Endometrial microvascular endothelial cells (primary cell): ENCODE data around the gene NLGN1. TPM values are rescaled to one million over a fixed set of nuclear protein-coding genes. Genes with fewer than 3 reads are reported as not detected.

ENCODE experiments used
- in situ Hi-C: cut with HindIII; loops from 2 replicates; pipeline ENCODE4 v1.10.0; 2017; ENCODE audit warnings: low sequenced_read_pairs, low pct_unique_long_range_greater_than_20kb; ENCODE audit errors: inconsistent ontology term
- total RNA-seq: library from RNA; depleted of rRNA; stranded (reverse); fragments of >200 nt; gene quantifications from one replicate; pipeline ENCODE4 v1.2.3, GENCODE V29; 2015; ENCODE audit errors: inconsistent ontology term

Gene NLGN1
- total RNA-seq, 1 donor from 2014 or later, result 10.3 TPM

DNA sequence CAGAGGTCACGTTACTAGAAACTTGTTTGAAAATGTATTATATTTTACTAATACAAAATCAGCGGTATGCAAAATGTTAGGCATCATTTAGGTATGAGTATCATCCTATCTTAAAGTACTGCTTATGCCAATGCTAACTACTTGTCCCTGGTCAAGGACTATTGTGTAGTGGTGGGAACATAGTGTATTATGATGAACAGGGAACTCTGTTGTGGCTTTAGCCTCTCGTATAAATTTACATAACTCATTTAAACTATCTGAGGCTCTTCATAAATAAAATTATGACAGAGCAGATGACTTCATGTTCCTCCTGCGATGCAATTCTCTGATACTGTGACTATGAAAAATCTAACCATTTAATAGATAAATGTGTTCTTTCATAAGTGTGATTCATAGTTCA lies 451.9 kb downstream of the NLGN1 start:
- in situ Hi-C loops, result no loop called here

DNA sequence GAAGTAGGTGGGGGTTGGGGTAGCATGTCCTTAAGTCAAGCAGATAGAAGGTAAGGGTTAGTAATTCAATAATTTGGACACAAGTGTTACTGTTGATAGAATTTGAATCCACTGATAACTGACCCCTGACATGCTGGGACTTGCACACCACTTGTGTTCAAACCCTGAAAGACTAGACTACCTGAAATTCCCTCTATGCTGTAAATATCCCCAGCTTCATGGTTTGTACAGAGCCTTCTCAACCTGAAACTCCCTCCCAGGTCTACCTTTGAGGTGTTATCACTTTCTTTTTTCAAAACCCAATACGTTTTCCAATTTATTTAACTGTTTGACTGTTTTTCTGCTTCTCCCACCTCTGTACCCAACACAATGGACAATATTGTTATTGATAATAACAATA lies 459.6 kb downstream of the NLGN1 start:
- in situ Hi-C loops, result no loop called here

DNA sequence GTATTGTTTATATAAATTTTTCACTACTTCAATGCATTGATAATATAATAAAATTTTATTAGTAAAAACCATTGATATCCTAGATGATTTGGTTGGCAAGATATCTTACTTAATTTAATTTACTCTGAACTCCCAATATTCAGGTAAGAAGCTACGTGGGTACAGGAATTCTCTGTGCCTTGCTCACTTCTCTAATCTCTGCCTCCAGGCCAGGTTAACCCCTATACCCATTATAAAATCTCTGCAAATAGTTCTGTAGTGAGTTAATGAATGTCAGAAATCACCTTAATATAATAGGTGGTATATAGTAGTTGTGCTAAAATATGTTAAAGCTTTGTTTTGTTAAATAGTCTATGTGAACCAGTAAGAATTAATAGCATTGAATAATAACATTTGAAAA lies 465.2 kb downstream of the NLGN1 start:
- in situ Hi-C loops, result no loop called here

DNA sequence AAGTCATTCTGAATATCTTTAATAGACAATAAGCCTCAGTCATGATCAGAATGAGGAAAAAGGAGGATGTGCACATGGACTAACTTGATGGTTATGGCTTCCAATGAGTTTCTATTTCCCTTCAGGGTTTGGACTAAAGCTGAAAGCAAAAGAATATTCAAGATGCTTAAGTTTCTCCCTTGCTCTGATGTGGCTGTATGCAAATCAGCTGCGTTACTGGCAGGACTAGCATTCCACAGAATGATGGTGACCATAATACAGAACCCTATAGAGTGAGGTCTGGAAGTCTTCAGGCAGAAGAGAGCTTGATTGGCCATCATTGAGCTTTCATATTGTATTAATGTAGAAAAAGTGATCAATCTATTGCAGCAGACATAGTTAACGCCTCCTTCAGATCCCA lies 466.0 kb downstream of the NLGN1 start:
- in situ Hi-C loops, result no loop called here

DNA sequence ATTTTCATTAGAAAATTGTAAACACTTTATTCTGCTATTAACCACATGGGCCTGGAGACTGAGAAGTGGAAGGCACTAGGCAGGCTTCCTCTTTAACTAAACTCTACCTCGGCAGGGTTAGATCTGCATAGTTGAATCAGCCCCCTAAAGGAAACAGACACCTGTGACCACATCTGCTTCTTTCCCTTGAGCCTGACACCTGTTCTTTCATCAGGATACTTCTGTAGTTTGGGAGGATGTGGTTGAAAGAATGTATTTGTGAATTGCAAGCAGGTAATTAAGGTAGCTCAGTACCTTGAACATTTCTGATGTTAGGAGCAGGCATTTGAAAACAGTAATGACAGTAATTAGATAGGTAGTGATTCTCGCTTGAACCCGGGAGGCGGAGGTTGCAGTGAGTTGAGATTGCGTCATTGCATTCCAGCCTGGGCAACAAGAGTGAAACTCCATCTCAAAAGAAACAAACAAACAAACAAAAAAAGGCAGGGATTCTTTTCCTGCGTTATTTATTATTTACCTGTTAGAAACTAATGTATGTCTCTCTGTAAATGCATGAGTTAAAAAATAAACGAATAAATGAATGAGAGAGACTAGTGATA lies 468.5 kb downstream of the NLGN1 start:
- in situ Hi-C loops, result no loop called here

DNA sequence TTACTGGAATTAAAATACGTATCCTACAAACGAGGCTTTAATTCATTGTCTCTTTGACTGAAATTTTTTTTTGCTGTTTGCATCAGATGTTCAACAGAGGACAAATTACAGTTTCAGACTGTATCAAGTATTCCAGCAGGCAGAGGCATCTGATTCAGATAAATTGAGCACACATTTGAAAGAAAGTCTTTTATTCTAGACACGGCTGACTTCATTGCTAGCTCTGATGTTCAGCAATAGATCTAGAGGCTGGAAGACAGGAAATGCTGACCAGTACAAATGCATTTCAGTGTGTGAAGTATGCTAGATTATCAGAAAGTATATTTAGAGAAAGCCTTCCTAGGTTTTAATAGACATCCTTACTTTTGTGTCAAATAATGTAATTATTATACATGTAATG lies 472.2 kb downstream of the NLGN1 start:
- in situ Hi-C loops, result no loop called here

DNA sequence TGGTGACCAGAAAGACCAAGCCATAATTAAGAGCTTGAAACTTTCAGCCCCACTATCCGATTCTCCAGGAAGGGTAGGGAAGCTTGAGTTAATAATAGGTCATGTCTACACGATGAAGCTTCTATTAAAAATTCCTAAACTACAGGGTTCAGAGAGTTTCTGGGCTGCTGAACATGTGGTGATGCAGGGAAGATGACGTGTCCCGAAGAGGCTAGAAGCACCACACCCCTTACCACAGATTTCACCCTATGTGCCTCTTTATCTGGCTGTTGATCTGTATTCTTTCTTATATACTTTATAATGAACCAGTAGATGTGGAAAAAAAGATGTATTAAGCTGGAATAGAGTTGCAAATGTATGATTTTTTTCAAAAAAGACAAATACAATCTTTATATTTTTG lies 473.4 kb downstream of the NLGN1 start:
- in situ Hi-C loops, result no loop called here

DNA sequence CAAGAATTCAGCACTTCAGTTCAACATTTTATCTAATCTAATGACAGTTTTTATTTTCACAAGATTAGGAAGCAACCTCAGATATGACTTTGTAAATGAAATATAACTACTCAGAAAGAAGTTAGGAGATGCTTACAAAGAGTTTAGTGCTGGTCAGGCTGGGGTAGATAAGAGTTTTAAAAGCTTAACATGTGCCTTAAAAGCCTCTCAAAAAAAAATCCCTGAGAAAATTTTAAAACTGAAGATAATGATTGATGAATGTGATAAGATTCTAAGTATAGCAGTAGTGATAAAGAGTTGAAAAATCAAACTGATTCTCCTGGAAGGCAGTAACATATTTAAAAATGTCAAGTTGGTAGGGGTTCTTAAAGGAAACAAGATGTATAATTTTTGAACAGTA lies 478.2 kb downstream of the NLGN1 start:
- in situ Hi-C loops, result no loop called here

DNA sequence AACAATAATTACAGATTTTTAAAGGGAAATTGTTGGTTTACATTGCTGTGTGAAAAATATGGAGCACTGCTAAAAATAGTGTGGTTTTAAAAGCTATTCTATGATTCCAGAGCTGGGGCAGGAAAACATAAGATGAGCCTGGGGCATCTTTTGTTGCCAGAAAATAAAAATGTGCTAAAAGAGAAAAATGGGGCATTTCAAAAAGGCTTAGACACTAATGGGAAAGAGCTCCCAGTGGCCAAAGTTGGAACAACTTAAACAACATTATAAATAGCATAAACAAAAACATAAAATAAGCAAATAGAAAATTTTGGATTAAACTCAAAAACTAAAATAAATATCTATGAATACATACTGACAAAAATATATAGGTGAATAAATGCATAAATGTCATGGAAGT lies 478.9 kb downstream of the NLGN1 start:
- in situ Hi-C loops, result no loop called here

DNA sequence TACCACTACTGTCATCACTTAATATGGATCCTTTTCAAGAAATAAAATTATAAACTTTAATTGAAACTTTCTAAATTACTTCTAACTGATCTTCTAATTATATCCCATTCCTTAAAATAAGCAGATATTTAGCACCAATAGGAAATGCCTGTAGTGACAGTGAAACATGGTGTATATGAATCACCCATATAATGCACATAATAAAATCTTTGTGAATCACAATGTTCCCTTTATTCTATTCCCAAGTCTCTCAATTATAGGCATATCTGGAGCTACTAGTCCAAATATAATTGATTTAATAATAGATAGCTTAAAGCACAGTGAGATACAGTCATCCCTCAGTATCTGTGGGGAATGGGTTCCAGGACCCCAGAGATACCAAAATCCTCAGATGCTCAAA lies 490.3 kb downstream of the NLGN1 start:
- in situ Hi-C loops, result no loop called here

DNA sequence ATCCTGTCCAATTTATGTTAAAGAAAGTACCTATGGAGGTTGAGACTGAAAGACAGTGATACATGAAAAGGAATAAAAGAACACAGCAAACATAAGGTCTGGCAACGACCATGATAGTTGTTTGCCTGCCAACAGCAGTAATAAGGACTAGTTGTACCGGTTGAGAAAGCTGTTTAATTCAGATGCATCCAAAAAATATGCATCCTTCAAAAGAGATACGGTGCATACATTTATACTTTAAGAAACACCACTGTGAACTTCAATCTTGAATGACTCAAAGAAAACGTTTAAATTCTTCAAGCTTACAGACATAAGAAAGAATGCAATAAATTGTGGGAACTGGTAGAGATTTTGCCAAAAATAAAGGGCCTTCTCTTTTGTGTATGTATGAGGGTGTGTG lies 492.1 kb downstream of the NLGN1 start:
- in situ Hi-C loops, result no loop called here

DNA sequence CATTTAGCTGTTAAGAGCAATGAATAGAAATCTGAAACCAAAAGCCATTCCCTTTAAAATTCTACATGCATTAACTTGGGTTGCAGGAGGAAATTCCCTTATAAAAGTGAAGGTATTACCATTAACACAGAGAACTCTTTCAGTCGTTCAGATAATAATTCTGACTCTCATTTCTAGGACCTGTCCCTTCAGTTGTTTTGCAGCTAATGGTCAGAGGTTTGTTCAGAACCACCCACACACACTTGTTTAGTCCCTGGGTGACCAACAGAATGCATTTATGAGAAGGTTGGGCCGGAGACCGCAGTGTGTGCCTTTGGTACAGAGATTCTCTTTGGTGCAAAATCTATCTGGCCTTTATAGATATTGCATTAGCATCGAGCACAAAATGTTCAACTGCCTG lies 492.5 kb downstream of the NLGN1 start:
- in situ Hi-C loops, result no loop called here

DNA sequence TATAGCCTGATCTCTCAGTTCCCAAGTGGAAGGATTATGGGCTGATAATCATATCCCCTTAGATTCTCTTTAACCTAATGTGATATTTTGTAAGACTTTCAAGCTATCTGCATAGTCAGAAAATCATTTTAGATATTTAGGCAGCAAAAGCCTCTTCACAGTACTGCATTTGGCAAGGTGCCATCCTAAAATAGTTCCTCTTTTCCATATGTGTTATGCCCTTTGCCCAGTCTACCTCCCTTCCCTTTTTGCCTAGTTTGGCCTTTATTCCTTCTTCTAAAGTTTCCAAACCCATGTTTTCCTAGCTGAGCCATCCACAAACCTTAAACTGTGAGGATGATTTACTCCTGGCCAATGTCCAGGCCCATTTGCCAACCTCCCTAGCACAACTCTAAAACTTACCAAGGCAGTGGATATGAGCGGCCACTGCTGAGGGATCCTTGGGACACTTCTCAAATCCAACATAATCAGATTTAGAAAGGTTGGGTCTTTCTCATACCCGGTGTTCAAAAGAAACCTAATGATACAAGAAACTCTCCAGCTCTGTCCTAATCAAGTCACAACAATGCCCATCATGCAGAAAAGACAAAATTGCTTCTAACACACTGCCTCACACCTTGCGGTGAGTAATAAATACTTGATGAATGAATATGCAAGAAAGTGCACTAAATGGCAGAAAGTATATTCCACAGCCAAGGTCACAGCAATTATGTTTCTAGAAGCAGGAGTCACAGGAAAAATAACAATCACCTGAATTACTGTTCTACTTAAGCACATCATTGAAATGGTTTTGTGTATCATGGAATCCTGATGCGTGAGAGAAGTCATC lies 493.9 kb downstream of the NLGN1 start:
- in situ Hi-C loops, result no loop called here

DNA sequence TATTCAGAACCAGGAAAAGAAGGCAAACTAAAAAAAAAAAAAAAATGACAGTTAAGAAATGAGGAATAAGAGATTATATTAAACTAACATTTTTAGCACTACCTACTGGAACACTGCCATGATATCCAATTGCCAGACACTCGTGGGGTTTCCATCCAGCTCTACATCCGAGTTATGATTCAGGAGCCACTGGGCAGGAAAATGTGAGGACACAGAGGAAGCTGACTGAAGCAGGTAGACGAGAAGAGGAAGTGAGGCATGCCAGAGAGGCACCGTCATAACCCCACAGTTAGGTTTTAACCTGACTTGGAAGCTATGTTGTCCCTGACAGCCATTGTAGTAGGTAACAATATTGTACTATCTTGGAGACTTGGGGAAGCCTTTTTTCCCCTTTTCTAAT lies 495.0 kb downstream of the NLGN1 start:
- in situ Hi-C loops, result no loop called here

DNA sequence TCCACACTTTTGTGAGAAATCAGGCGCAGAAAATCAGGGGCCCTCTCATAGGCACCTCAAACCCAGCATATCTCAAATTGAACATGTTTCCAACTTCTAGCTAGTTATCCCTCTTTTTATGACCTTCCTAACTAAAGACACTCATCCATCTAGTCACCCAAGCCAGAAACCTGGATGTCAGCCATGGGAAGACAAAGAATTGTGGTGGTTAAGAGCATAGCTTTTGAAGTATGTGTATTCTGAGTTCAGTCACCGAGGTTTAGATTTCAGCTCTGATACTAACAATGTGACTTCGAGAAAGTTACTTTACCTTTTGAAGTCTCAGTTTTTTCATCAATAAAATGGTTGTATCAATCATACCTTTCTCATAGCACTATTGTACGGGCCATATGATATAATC lies 495.5 kb downstream of the NLGN1 start:
- in situ Hi-C loops, result no loop called here

DNA sequence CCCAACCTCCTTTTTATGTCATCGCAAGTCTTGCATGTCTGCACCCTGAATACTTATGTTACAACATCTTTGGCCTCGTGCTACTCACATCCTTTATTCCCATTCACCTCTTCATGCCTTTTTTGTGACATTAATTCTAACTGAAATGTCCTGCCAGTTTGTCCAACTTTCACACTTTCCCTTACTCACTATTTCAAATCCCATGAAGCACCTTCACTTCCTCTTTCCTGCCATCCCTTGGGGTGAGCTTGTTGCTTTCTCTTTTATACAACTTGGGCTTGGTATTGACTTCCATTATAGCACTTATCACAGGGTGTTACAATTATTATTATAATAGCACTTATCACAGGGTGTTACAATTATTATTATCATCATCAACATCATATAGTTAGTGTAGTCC lies 496.3 kb downstream of the NLGN1 start:
- in situ Hi-C loops, result no loop called here

DNA sequence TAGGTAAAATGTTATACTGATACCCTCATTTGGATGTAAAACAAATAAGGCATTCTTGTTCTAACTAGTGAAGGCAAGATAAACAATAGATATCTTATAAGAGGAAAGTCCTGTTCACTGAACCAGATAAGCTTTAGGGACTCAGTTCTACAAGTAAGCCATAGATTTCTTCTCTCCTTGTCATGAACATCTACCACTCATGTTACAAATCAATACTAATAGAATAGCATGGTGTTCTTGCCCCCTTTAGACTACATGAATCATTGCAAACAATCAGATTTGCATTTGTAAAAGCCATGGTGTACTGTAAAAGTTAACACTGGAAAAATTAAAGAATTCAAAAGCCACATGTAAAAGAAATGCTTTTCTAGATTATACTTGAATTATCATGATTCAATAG lies 500.1 kb downstream of the NLGN1 start:
- in situ Hi-C loops, result no loop called here

DNA sequence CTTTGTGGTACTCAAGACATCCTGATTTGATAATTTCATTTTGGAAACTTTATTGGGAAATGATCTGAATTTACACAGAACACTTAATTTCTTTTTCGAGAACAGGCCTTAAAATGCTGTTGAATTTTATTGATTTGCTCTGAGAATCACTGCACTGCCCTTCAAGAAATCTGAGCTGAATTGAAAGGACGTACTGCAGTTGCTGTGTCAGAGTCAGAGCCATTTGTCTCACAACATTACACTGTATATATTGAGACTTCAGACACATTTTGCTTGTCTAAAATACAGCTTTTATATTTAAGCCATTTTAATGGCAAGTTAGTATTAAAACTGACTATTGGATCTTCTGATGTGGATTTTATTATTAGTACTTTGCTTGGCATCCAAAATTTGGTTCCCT lies 504.1 kb downstream of the NLGN1 start:
- in situ Hi-C loops, result no loop called here

DNA sequence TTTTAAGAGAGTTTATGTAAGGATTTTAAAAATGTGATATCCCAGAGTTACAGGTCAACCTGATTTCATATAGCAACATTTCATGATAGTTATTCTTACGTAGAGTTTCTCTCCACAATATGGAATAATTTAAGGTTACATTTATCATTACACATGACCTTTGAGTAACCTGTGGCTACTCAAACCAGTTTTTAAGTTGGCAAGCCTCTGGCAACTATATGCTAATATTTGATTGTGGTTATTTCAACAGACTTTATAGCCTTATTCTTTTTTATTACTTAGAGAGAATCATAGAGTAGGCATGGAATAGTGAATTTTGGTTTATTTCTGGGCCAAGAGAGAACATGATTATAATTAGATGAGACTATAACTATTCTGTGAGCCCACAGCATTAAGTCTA lies 504.9 kb downstream of the NLGN1 start:
- in situ Hi-C loops, result no loop called here

DNA sequence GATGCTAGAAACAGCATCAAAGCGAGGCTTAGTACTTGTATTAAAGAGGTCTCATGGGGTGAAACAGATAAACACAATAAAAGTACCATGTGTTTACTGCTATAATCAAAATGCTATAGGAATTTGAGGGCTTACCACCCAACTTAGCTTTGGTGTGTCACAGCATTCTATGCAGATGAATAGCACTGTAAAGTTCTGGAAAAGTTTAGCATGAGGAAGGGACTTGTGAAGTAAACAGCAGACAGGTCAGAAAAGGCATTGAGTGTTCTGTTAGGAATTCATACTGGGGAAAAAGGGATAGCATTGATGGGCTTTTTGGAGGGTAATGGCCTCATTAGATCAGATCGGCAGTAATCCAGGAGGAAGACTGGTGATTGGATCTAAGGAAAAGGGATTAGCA lies 505.3 kb downstream of the NLGN1 start:
- in situ Hi-C loops, result no loop called here

DNA sequence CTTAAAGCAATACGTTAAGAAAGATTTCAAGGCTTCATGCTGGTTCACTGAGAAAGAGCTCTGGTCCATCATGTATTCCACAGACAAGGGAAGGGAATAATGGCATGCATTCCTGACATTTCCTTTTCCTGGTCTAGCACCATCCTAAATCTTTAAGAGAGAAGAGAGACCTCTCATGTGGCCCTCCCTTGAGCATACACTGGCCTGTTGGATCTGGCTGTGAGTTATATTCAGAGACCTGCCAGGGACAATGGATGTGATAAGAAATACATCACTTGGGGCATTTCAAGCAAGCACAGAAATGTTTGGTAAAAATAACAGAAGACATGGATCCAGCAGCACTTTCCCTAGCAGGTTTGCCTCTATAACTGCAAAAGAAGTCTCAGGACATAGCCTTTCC lies 507.8 kb downstream of the NLGN1 start:
- in situ Hi-C loops, result no loop called here
